Lower leg skin (tissue), 4 donors: ENCODE data around the gene NPIPA1. TPM values are rescaled to one million over a fixed set of nuclear protein-coding genes. Genes with fewer than 3 reads are reported as not detected.
"Not testable (repeated sequence)": the region's sequence is repeated elsewhere in the genome, so short reads cannot be mapped to it uniquely, and the experiment has no call there.

Source experiments
- DNase-seq, 2 donors: peaks; one replicate each; pipeline ENCODE4 v3.0.0-alpha.2; 2019; ENCODE audit warnings: low spot score in 2 of 2
- H3K4me3 ChIP-seq: fragments of 200-600 bp; sonication (generic); 2 replicates; pipeline ENCODE4 v1.5.1; 2017; ENCODE audit warnings: mild to moderate bottlenecking, low read depth; ENCODE audit not compliant: poor library complexity, severe bottlenecking
- CTCF ChIP-seq, 3 donors: fragments of 450-650 bp; IDR thresholded peaks; one replicate each; pipeline ENCODE4 v1.5.1; 2016; ENCODE audit warnings: antibody characterized with exemption in 3 of 3, mild to moderate bottlenecking in 3 of 3, moderate library complexity in 2 of 3
- POLR2A ChIP-seq, 2 donors: fragments of 450-650 bp; IDR thresholded peaks; one replicate each; pipeline ENCODE4 v1.6.1; 2016 to 2017; ENCODE audit warnings: antibody characterized with exemption in 2 of 2, mild to moderate bottlenecking in 1 of 2, moderate library complexity in 1 of 2
- WGBS, 2 donors: methylation state at CpG; one replicate each; pipeline ENCODE4 v1.1.5; 2018; 5-methylcytosine and 5-hydroxymethylcytosine counted together
- intact Hi-C: fragments of 100-400 bp; cut with DNase I; formaldehyde crosslinking; loops from one replicate; pipeline ENCODE4 v1.15.0; 2023; ENCODE audit warnings: low total_unique reads
- total RNA-seq, 4 donors: library from RNA; depleted of rRNA; stranded (reverse); fragments of >200 nt; gene quantifications; one replicate each; pipeline ENCODE4 v1.1.0, GENCODE V29; 2016

NPIPA1 gene
- total RNA-seq, 4 donors from 2014 or later: 43.1 to 74.3 (median 57.7) TPM

- TF ChIP-seq CTCF (IDR thresholded peaks at IDR 0.05) (no peak), POLR2A (IDR thresholded peaks at IDR 0.05) (no peak)
- intact Hi-C loops: no loop called here
- DNase-seq: no peak
Observed at GRCh38 chr16:14963281-14964173, 26.3 kb downstream of the NPIPA1 start.

GRCh38 chr16:14965328-14965727, 28.1 kb downstream of the NPIPA1 start:
- intact Hi-C loops: no loop called here
- no peak for DNase-seq
- no peak overlapping the region for H3K4me3 ChIP-seq
- TF ChIP-seq POLR2A (IDR thresholded peaks at IDR 0.05) (no peak), CTCF (IDR thresholded peaks at IDR 0.05) (no peak)
- WGBS, 2 donors: 88 to 94% methylated on average over 17 of the region's 17 CpGs

More at GRCh38 chr16:14963281-14964173, 26.3 kb downstream of the NPIPA1 start:
- H3K4me3 ChIP-seq: no peak overlapping the region
- WGBS, 2 donors: 75 to 76% methylated on average over 8 of the region's 8 CpGs

- H3K4me3 ChIP-seq, intact Hi-C loops, DNase-seq: not testable (repeated sequence)
- 93% methylated on average over 3 of the region's 3 CpGs for WGBS, 2 donors
Observed at GRCh38 chr16:14969795-14970194, 32.6 kb downstream of the NPIPA1 start.

- DNase-seq, H3K4me3 ChIP-seq, intact Hi-C loops: not testable (repeated sequence)
- 94 to 96% methylated on average over 12 of the region's 12 CpGs for WGBS, 2 donors
Observed at GRCh38 chr16:14971621-14972228, 34.5 kb downstream of the NPIPA1 start.

GRCh38 chr16:14973785-14974322, 36.6 kb downstream of the NPIPA1 start:
- DNase-seq, H3K4me3 ChIP-seq, intact Hi-C loops: not testable (repeated sequence)
- 40 to 48% methylated on average over 14 of the region's 14 CpGs for WGBS, 2 donors

GRCh38 chr16:14974331-14974655, 37.0 kb downstream of the NPIPA1 start:
- intact Hi-C loops, DNase-seq: not testable (repeated sequence)
- H3K4me3 ChIP-seq: peak overlapping the region; percentile 99
- 2 to 3% methylated on average over 7 of the region's 7 CpGs for WGBS, 2 donors

GRCh38 chr16:14974656-14975417, 37.6 kb downstream of the NPIPA1 start, which contains the start of gene PDXDC1:
Gene PDXDC1 (plus strand): TSS chr16:14975026. CDS start chr16:14975200, 174 bp downstream.
- peak in 1 of 2 donors; percentile 39 for TF ChIP-seq POLR2A (IDR thresholded peaks at IDR 0.05)
- intact Hi-C loops: not testable (repeated sequence)
- peak within 1 kb of the TSS; percentile 99 for H3K4me3 ChIP-seq
- WGBS, 2 donors: 0 to 1% methylated on average over 54 to 59 of the region's 74 CpGs
- DNase-seq: peak; percentile 94 to 97

GRCh38 chr16:14975418-14976194, 38.4 kb downstream of the NPIPA1 start:
- peak overlapping the region; percentile 99 for H3K4me3 ChIP-seq
- WGBS, 2 donors: 2 to 4% methylated on average over 24 to 47 of the region's 47 CpGs
- peak in 1 of 2 donors; percentile 70 for DNase-seq
- intact Hi-C loops: not testable (repeated sequence)

GRCh38 chr16:14976971-14977736, 39.9 kb downstream of the NPIPA1 start:
- H3K4me3 ChIP-seq, intact Hi-C loops, DNase-seq: not testable (repeated sequence)
- WGBS, 2 donors: 68 to 72% methylated on average over 14 of the region's 16 CpGs

- WGBS, 2 donors: 92 to 95% methylated on average over 8 of the region's 8 CpGs
- H3K4me3 ChIP-seq, DNase-seq, intact Hi-C loops: not testable (repeated sequence)
Observed at GRCh38 chr16:14978281-14978680, 41.0 kb downstream of the NPIPA1 start.

- DNase-seq, H3K4me3 ChIP-seq, intact Hi-C loops: not testable (repeated sequence)
- 71 to 72% methylated on average over 4 of the region's 4 CpGs for WGBS, 2 donors
Observed at GRCh38 chr16:14978908-14979307, 41.7 kb downstream of the NPIPA1 start.
